Astrocyte (in vitro differentiated cells and primary cell): ENCODE results near the gene ACTN4. TPM values are rescaled to one million over a fixed set of nuclear protein-coding genes. Genes with fewer than 3 reads are reported as not detected.

Experiments used
- DNase-seq: peaks from one replicate; pipeline ENCODE4 v3.0.0-alpha.2; 2010; ENCODE audit warnings: low read depth
- FAIRE-seq: peaks from 2 replicates; lab custom pipeline; 2011; peaks lifted over from hg19 to GRCh38; lab: Jason Lieb, UNC
- H2AFZ ChIP-seq: 2 replicates; pipeline ENCODE4 v1.6.0; 2012; ENCODE audit warnings: low read depth, low read length, inconsistent platforms
- H3K27ac ChIP-seq: 2 replicates; pipeline ENCODE4 v1.5.1; 2011; ENCODE audit warnings: low read depth, low read length, inconsistent platforms
- H3K27me3 ChIP-seq: 2 replicates; pipeline ENCODE4 v1.6.0; 2011; ENCODE audit warnings: low read length, inconsistent platforms; ENCODE audit not compliant: insufficient read depth
- H3K36me3 ChIP-seq: 2 replicates; pipeline ENCODE4 v1.5.1; 2011; ENCODE audit warnings: low read length, inconsistent platforms; ENCODE audit not compliant: insufficient read depth
- H3K4me1 ChIP-seq: 2 replicates; pipeline ENCODE4 v1.5.1; 2011; ENCODE audit warnings: low read length, inconsistent platforms; ENCODE audit not compliant: insufficient read depth
- H3K4me2 ChIP-seq: 2 replicates; pipeline ENCODE4 v1.6.0; 2012; ENCODE audit warnings: low read length, inconsistent platforms
- H3K4me3 ChIP-seq: 2 replicates; pipeline ENCODE4 v1.5.1; 2011; ENCODE audit warnings: low read depth, mild to moderate bottlenecking, low read length, inconsistent platforms; ENCODE audit not compliant: insufficient read depth
- H3K79me2 ChIP-seq: 2 replicates; pipeline ENCODE4 v1.6.0; 2012; ENCODE audit warnings: mild to moderate bottlenecking, low read length, inconsistent platforms; ENCODE audit not compliant: insufficient read depth
- H3K9ac ChIP-seq: 2 replicates; pipeline ENCODE4 v1.6.0; 2012; ENCODE audit warnings: mild to moderate bottlenecking, low read length, inconsistent platforms
- H3K9me3 ChIP-seq: 2 replicates; pipeline ENCODE4 v1.5.1; 2012; ENCODE audit warnings: low read depth, mild to moderate bottlenecking, low read length, inconsistent platforms; ENCODE audit not compliant: insufficient read depth
- H4K20me1 ChIP-seq: 2 replicates; pipeline ENCODE4 v1.6.0; 2012; ENCODE audit warnings: low read length, inconsistent platforms; ENCODE audit not compliant: insufficient read depth
- H3K27ac Mint-ChIP-seq: one replicate; pipeline ENCODE4 v1.8.0; 2021; ENCODE audit warnings: mild to moderate bottlenecking, mixed read lengths; ENCODE audit not compliant: unreplicated experiment
- H3K27me3 Mint-ChIP-seq: one replicate; pipeline ENCODE4 v1.8.0; 2021; ENCODE audit warnings: low read depth, mixed read lengths; ENCODE audit not compliant: unreplicated experiment
- H3K36me3 Mint-ChIP-seq: one replicate; pipeline ENCODE4 v1.8.0; 2021; ENCODE audit warnings: low read depth, mixed read lengths; ENCODE audit not compliant: unreplicated experiment
- H3K4me1 Mint-ChIP-seq: one replicate; pipeline ENCODE4 v1.8.0; 2021; ENCODE audit warnings: low read depth, mixed read lengths; ENCODE audit not compliant: unreplicated experiment
- H3K4me3 Mint-ChIP-seq: one replicate; pipeline ENCODE4 v1.8.0; 2021; ENCODE audit warnings: mild to moderate bottlenecking, moderate library complexity, mixed read lengths; ENCODE audit not compliant: unreplicated experiment
- H3K9me3 Mint-ChIP-seq: one replicate; pipeline ENCODE4 v1.8.0; 2021; ENCODE audit warnings: mild to moderate bottlenecking, mixed read lengths; ENCODE audit not compliant: unreplicated experiment
- EZH2 ChIP-seq: IDR thresholded peaks from 2 replicates; pipeline ENCODE4 v1.6.1; 2012; ENCODE audit warnings: mild to moderate bottlenecking, low read length, inconsistent platforms; ENCODE audit not compliant: insufficient read depth
- total RNA-seq: library from RNA; stranded (reverse); gene quantifications from 2 replicates; pipeline ENCODE4 v1.2.1, GENCODE V29; 2021
- TF ChIP-seq, protein P1 (sequence below): IDR thresholded peaks from 2 replicates; pipeline ENCODE4 v1.5.1; 2011; ENCODE audit warnings: low read depth, mild to moderate bottlenecking, inconsistent platforms, low read length, moderate library complexity; ENCODE audit not compliant: insufficient read depth

Gene ACTN4
- total RNA-seq, 1 donor from 2014 or later: 879 TPM

DNA sequence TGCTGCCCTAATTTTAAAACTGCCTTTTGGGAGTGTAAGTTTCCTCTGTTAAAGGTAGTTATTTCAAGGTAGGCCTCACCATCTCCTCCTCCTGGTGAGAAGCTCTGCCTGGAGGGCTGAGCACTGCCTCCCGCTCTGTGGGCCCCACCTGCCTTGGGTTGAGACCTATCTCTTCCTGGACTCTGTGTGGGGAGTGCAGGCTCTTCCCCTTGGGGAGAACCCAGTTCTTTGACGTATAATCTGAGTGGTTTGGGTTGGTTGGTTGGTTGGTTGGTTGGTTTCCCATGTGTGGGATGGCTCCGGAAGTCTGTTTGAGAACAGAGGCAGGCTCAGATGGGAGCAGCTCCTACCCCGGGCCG lies 39.1 kb downstream of the ACTN4 start:
- Histone ChIP-seq H2AFZ (no peak overlapping the region), H3K36me3 (no peaks in the 10 kb centered on the region), H3K79me2 (peaks cover 90% of the 10 kb centered on the region), H3K4me3 (no peak overlapping the region), H3K4me2 (peak overlapping the region; percentile 79), H3K27me3 (no peaks in the 10 kb centered on the region), H4K20me1 (peaks cover under 1% of the 10 kb centered on the region), H3K27ac (peak overlapping the region; percentile 100), H3K9me3 (no peaks in the 10 kb centered on the region), H3K4me1 (peaks cover 60% of the 10 kb centered on the region), H3K9ac (peak overlapping the region; percentile 85)
- FAIRE-seq (no peak), DNase-seq (no peak)
- H3K36me3 Mint-ChIP-seq: peaks cover 32% of the 10 kb centered on the region
- H3K4me3 Mint-ChIP-seq: peak overlapping the region; percentile 34
- H3K27me3 Mint-ChIP-seq: no peaks in the 10 kb centered on the region
- H3K9me3 Mint-ChIP-seq: peaks cover 2% of the 10 kb centered on the region
- H3K27ac Mint-ChIP-seq: peak overlapping the region; percentile 99
- peaks cover 75% of the 10 kb centered on the region for H3K4me1 Mint-ChIP-seq
- TF ChIP-seq, protein P1, sequence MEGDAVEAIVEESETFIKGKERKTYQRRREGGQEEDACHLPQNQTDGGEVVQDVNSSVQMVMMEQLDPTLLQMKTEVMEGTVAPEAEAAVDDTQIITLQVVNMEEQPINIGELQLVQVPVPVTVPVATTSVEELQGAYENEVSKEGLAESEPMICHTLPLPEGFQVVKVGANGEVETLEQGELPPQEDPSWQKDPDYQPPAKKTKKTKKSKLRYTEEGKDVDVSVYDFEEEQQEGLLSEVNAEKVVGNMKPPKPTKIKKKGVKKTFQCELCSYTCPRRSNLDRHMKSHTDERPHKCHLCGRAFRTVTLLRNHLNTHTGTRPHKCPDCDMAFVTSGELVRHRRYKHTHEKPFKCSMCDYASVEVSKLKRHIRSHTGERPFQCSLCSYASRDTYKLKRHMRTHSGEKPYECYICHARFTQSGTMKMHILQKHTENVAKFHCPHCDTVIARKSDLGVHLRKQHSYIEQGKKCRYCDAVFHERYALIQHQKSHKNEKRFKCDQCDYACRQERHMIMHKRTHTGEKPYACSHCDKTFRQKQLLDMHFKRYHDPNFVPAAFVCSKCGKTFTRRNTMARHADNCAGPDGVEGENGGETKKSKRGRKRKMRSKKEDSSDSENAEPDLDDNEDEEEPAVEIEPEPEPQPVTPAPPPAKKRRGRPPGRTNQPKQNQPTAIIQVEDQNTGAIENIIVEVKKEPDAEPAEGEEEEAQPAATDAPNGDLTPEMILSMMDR: no peak
- no peak for TF ChIP-seq EZH2

DNA sequence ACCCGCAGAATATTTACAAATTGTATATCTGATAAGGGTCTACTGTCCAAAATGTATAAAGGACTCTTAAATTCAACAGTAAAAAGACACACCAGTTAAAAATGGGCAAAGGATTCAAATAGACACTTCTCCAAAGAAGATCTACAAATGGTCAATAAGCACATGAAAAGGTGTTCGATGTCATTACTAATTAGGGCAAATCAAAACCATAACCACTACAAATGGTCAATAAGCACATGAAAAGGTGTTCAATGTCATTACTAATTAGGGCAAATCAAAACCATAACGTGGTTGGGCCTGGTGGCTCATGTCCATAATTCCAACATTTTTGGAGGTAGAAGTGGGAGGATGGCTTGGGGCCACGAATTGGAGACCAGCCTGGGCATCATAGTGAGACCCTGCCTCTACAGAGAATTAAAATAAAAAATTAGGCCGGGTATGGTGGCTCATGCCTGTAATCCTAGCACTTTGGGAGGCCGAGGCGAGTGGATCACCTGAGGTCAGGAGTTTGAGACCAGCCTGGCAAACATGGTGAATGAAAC lies 40.5 kb downstream of the ACTN4 start:
- no peaks in the 10 kb centered on the region for H3K27me3 ChIP-seq
- H3K36me3 ChIP-seq: no peaks in the 10 kb centered on the region
- no peak overlapping the region for H3K4me3 ChIP-seq
- FAIRE-seq (no peak), DNase-seq (no peak)
- no peak overlapping the region for H3K4me3 Mint-ChIP-seq
- no peaks in the 10 kb centered on the region for H4K20me1 ChIP-seq
- H3K9me3 ChIP-seq: no peaks in the 10 kb centered on the region
- peaks cover 2% of the 10 kb centered on the region for H3K9me3 Mint-ChIP-seq
- peaks cover 86% of the 10 kb centered on the region for H3K79me2 ChIP-seq
- TF ChIP-seq, protein P1: no peak
- TF ChIP-seq EZH2: no peak
- H3K4me1 Mint-ChIP-seq: peaks cover 75% of the 10 kb centered on the region
- no peak overlapping the region for H2AFZ ChIP-seq
- H3K4me2 ChIP-seq: no peak overlapping the region
- H3K36me3 Mint-ChIP-seq: peaks cover 27% of the 10 kb centered on the region
- peak overlapping the region; percentile 70 for H3K27ac Mint-ChIP-seq
- H3K27ac ChIP-seq: peak overlapping the region; percentile 16
- no peaks in the 10 kb centered on the region for H3K27me3 Mint-ChIP-seq
- peaks cover 67% of the 10 kb centered on the region for H3K4me1 ChIP-seq
- H3K9ac ChIP-seq: no peak overlapping the region

DNA sequence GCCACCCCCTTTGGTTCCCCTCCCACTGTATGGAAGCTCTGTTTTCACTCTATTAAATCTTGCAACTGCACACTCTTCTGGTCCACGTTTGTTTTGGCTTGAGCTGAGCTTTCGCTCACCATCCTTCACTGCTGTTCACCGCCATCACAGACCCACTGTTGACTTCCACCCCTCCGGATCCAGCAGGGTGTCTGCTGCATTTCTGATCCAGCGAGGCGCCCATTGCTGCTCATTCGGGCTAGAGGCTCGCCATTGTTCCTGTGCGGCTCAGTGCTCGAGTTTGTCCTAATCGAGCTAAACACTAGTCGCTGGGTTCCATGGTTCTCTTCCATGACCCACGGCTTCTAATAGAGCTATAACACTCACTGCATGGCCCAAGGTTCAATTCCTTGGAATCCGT lies 42.7 kb downstream of the ACTN4 start:
- Histone ChIP-seq H3K4me2 (no peak overlapping the region), H2AFZ (no peak overlapping the region), H3K4me1 (peaks cover 61% of the 10 kb centered on the region), H3K79me2 (peaks cover 92% of the 10 kb centered on the region), H4K20me1 (peaks cover 1% of the 10 kb centered on the region), H3K27ac (peak overlapping the region; percentile 98), H3K9ac (no peak overlapping the region), H3K4me3 (no peak overlapping the region), H3K27me3 (no peaks in the 10 kb centered on the region), H3K36me3 (no peaks in the 10 kb centered on the region), H3K9me3 (no peaks in the 10 kb centered on the region)
- Mint-ChIP-seq H3K27ac (peak overlapping the region; percentile 56), H3K27me3 (no peaks in the 10 kb centered on the region), H3K4me3 (peak overlapping the region; percentile 34), H3K9me3 (peaks cover 2% of the 10 kb centered on the region), H3K4me1 (peaks cover 74% of the 10 kb centered on the region), H3K36me3 (peaks cover 24% of the 10 kb centered on the region)
- TF ChIP-seq EZH2: no peak
- TF ChIP-seq, protein P1: no peak
- FAIRE-seq (no peak), DNase-seq (no peak)
